ENCODE measurements around the gene ELP5. TPM values are rescaled to one million over a fixed set of nuclear protein-coding genes. Genes with fewer than 3 reads are reported as not detected.

The ELP5 gene
- total RNA-seq, 1 experiment from 2014 or later, result 49.6 TPM

- Mint-ChIP-seq H3K9me3 (no peaks in the 10 kb centered on the region), H3K36me3 (ENCODE audit: insufficient read depth in 1 of 3, low read depth in 3 of 3) (peaks cover 21 to 38% (median 38%) of the 10 kb centered on the region in 3 experiments), H3K4me1 (peaks cover 25 to 30% of the 10 kb centered on the region in 2 experiments), H3K27ac (peak within 1 kb of the TSS; percentile 100), H3K27me3 (ENCODE audit: low read depth) (no peaks in the 10 kb centered on the region; the same call in 1 of the 2 replicates), H3K4me3 (peak within 1 kb of the TSS; percentile 90 to 95)
- peaks cover 24% of the 10 kb centered on the region; the same call in 1 of the 2 replicates for H3K79me2 ChIP-seq (ENCODE audit: insufficient read depth, low read length)
- no peak within 1 kb of the TSS for H2BK15ac ChIP-seq (ENCODE audit: low read depth, low read length)
- H2BK20ac ChIP-seq (ENCODE audit: low read depth, low read length, poor library complexity, severe bottlenecking), result no peak within 1 kb of the TSS
- H4K8ac ChIP-seq (replicated peaks; ENCODE audit: insufficient read length, low read depth, low read length), result no peak within 1 kb of the TSS
- peak within 1 kb of the TSS; percentile 9 for H3K27ac ChIP-seq (ENCODE audit: insufficient read length, low read depth, low read length)
- peak within 1 kb of the TSS; percentile 81 for H3K9ac ChIP-seq (ENCODE audit: extremely low read depth, insufficient read length, low read length)
- H4K91ac ChIP-seq (ENCODE audit: insufficient read length, low read depth, low read length), result no peak within 1 kb of the TSS
- whole genome bisulfite sequencing (ENCODE audit: extremely low coverage, insufficient read length, low lambda C conversion rate), result no CpG with 5 or more reads among the region's 41 CpGs
- H3K9me3 ChIP-seq (ENCODE audit: control insufficient read depth, low read depth, low read length), result no peaks in the 10 kb centered on the region
- H2BK12ac ChIP-seq (ENCODE audit: insufficient read length, low read depth, low read length), result no peak within 1 kb of the TSS
- no peak within 1 kb of the TSS for H3T11ph ChIP-seq (ENCODE audit: low read length)
- no peak within 1 kb of the TSS for H3K4ac ChIP-seq (ENCODE audit: low read depth, low read length)
- peak; percentile 100 for DNase-seq
- peaks cover 13% of the 10 kb centered on the region for H3K79me1 ChIP-seq (ENCODE audit: insufficient read depth, low read depth, low read length, poor library complexity, severe bottlenecking)
- no peaks in the 10 kb centered on the region for H4K20me1 ChIP-seq (ENCODE audit: control insufficient read depth, insufficient read depth, insufficient read length)
- H3K23ac ChIP-seq (ENCODE audit: insufficient read length, low read depth, low read length), result no peak within 1 kb of the TSS
- peak within 1 kb of the TSS; percentile 81 for H3K14ac ChIP-seq (ENCODE audit: insufficient read depth, low read length)
- H3K4me2 ChIP-seq (ENCODE audit: insufficient read depth, insufficient read length, low read length), result peak within 1 kb of the TSS; percentile 79
- H2BK120ac ChIP-seq (ENCODE audit: low read depth, low read length, poor library complexity, severe bottlenecking), result peak within 1 kb of the TSS; percentile 50
- no peak within 1 kb of the TSS for H4K5ac ChIP-seq (ENCODE audit: insufficient read length, low read depth, low read length)
- no peak within 1 kb of the TSS for H2AK5ac ChIP-seq (ENCODE audit: insufficient read length, low read length)
- H3K56ac ChIP-seq (ENCODE audit: insufficient read length, low read depth, low read length), result no peak within 1 kb of the TSS
- H3K23me2 ChIP-seq (ENCODE audit: insufficient read length, low read depth, low read length, poor library complexity, severe bottlenecking), result peaks cover 6% of the 10 kb centered on the region
- H2BK5ac ChIP-seq (ENCODE audit: insufficient read length, low read length), result no peak within 1 kb of the TSS
- no peaks in the 10 kb centered on the region; the same call in 1 of the 2 replicates for H3K4me1 ChIP-seq (ENCODE audit: insufficient read depth, low read length)
- H3K27me3 ChIP-seq (ENCODE audit: insufficient read depth, low read length), result no peaks in the 10 kb centered on the region
- H3K18ac ChIP-seq (ENCODE audit: insufficient read length, low read depth, low read length), result peak within 1 kb of the TSS; percentile 90
- TF ChIP-seq, protein P1, sequence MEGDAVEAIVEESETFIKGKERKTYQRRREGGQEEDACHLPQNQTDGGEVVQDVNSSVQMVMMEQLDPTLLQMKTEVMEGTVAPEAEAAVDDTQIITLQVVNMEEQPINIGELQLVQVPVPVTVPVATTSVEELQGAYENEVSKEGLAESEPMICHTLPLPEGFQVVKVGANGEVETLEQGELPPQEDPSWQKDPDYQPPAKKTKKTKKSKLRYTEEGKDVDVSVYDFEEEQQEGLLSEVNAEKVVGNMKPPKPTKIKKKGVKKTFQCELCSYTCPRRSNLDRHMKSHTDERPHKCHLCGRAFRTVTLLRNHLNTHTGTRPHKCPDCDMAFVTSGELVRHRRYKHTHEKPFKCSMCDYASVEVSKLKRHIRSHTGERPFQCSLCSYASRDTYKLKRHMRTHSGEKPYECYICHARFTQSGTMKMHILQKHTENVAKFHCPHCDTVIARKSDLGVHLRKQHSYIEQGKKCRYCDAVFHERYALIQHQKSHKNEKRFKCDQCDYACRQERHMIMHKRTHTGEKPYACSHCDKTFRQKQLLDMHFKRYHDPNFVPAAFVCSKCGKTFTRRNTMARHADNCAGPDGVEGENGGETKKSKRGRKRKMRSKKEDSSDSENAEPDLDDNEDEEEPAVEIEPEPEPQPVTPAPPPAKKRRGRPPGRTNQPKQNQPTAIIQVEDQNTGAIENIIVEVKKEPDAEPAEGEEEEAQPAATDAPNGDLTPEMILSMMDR (conservative IDR thresholded peaks at IDR 0.05), result no peak
- no peak within 1 kb of the TSS for H2AFZ ChIP-seq (ENCODE audit: low read length)
Measured at GRCh38 chr17:7251661-7252175, 297 bp upstream of the ELP5 start, which contains the start of gene CTDNEP1. Gene CTDNEP1, minus strand, starts transcription at chr17:7251734. Its CDS starts 438 bp downstream, at chr17:7251296.
